HEK293 (cell line): Measurements from ENCODE around the gene LNPEP.

Source experiments
- HOXA7 ChIP-seq: sonication (generic); formaldehyde crosslinking; IDR thresholded peaks from 2 replicates; pipeline ENCODE4 v1.8.1; 2022; ENCODE audit warnings: missing genetic modification reagents, borderline replicate concordance
- MZF1 ChIP-seq: fragments of 450-650 bp; formaldehyde crosslinking; IDR thresholded peaks from 2 replicates; pipeline ENCODE4 v1.5.1; 2017; ENCODE audit warnings: missing biosample characterization, missing genetic modification characterization, borderline replicate concordance
- REST ChIP-seq: fragments of 450-650 bp; formaldehyde crosslinking; IDR thresholded peaks from 2 replicates; pipeline ENCODE4 v1.5.1; 2016; ENCODE audit warnings: missing biosample characterization, missing genetic modification characterization
- SETDB1 ChIP-seq: IDR thresholded peaks from one replicate; pipeline ENCODE4 v1.6.1; 2017; ENCODE audit warnings: mild to moderate bottlenecking, low read length, moderate library complexity, mixed read lengths; ENCODE audit not compliant: insufficient read length
- ZBTB17 ChIP-seq: fragments of 450-650 bp; formaldehyde crosslinking; IDR thresholded peaks from 2 replicates; pipeline ENCODE4 v1.5.1; 2016; ENCODE audit warnings: missing biosample characterization, missing genetic modification characterization
- ZNF138 ChIP-seq: fragments of 450-650 bp; formaldehyde crosslinking; IDR thresholded peaks from 2 replicates; pipeline ENCODE4 v1.5.1; 2016; ENCODE audit warnings: missing biosample characterization, missing genetic modification characterization, borderline replicate concordance
- ZNF274 ChIP-seq, 2 experiments: fragments of 200-500 bp in 1 of 2; fragments of 450-650 bp in 1 of 2; sonication (Bioruptor generic) in 1 of 2; formaldehyde crosslinking in 1 of 2; IDR thresholded peaks; 2 replicates each; pipeline versions ENCODE4 v1.5.1 to v1.6.1; 2014 to 2016; ENCODE audit warnings: borderline replicate concordance in 1 of 2, inconsistent platforms in 1 of 2, low read length in 1 of 2, missing biosample characterization in 1 of 2, missing genetic modification characterization in 1 of 2
- ZNF48 ChIP-seq: fragments of 450-650 bp; formaldehyde crosslinking; IDR thresholded peaks from 2 replicates; pipeline ENCODE4 v1.5.1; 2016; ENCODE audit warnings: missing biosample characterization, missing genetic modification characterization
- ZNF658 ChIP-seq: fragments of 450-650 bp; formaldehyde crosslinking; IDR thresholded peaks from 2 replicates; pipeline ENCODE4; 2016; ENCODE audit warnings: missing biosample characterization, missing genetic modification characterization
- ZNF837 ChIP-seq: fragments of 450-650 bp; formaldehyde crosslinking; IDR thresholded peaks from 2 replicates; pipeline ENCODE4 v1.5.1; 2016; ENCODE audit warnings: missing biosample characterization, missing genetic modification characterization
- TF ChIP-seq, protein P1 (sequence below): fragments of 450-650 bp; formaldehyde crosslinking; IDR thresholded peaks from 2 replicates; pipeline ENCODE4 v1.5.1; 2016; ENCODE audit warnings: missing biosample characterization, missing genetic modification characterization
- TF ChIP-seq, protein P2 (sequence below): fragments of 450-650 bp; formaldehyde crosslinking; IDR thresholded peaks from 2 replicates; pipeline ENCODE4 v1.5.1; 2016; ENCODE audit warnings: missing biosample characterization, missing genetic modification characterization
- TF ChIP-seq, protein P3 (sequence below): fragments of 450-650 bp; formaldehyde crosslinking; IDR thresholded peaks from 2 replicates; pipeline ENCODE4 v1.5.1; 2016; ENCODE audit warnings: missing biosample characterization, missing genetic modification characterization, low read depth

DNA sequence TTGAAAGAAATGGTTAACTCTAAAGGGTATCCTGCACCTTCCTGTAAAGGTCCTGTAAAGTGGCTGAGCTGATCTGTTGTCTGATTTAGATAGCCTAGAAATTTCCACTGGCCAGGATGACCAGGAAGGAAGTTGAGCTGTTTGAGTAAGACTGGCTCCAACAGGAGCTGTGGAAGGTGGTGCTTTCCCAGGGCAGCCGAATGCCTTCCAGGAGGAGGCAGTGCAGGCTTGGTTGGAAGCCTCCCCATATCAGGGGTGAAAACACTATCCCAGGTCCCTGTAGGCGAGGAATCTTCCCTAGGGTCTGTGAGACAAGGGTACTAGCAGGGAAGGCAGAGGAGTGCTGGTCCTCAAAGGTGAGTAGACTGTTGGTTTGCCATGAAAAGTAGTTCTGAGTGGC lies 108.2 kb downstream of the LNPEP start:
- TF ChIP-seq SETDB1 (no peak), ZNF658 (tag by site-specific recombination) (no peak), REST (tag by site-specific recombination) (no peak), ZNF48 (tag by site-specific recombination) (no peak), ZNF138 (tag by site-specific recombination) (no peak), MZF1 (no peak), ZNF837 (tag by site-specific recombination) (no peak), ZBTB17 (tag by site-specific recombination) (no peak), HOXA7 (no peak), ZNF274 (IDR thresholded peaks at IDR 0.05; ENCODE audit: low read length) (no peak), ZNF274 (tag by site-specific recombination; IDR thresholded peaks at IDR 0.05; ENCODE audit: borderline replicate concordance) (no peak)
- TF ChIP-seq, protein P1, sequence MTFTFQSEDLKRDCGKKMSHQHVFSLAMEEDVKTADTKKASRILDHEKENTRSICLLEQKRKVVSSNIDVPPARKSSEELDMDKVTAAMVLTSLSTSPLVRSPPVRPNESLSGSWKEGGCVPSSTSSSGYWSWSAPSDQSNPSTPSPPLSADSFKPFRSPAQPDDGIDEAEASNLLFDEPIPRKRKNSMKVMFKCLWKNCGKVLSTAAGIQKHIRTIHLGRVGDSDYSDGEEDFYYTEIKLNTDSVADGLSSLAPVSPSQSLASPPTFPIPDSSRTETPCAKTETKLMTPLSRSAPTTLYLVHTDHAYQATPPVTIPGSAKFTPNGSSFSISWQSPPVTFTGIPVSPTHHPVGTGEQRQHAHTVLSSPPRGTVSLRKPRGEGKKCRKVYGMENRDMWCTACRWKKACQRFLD = no peak
- TF ChIP-seq, protein P2, sequence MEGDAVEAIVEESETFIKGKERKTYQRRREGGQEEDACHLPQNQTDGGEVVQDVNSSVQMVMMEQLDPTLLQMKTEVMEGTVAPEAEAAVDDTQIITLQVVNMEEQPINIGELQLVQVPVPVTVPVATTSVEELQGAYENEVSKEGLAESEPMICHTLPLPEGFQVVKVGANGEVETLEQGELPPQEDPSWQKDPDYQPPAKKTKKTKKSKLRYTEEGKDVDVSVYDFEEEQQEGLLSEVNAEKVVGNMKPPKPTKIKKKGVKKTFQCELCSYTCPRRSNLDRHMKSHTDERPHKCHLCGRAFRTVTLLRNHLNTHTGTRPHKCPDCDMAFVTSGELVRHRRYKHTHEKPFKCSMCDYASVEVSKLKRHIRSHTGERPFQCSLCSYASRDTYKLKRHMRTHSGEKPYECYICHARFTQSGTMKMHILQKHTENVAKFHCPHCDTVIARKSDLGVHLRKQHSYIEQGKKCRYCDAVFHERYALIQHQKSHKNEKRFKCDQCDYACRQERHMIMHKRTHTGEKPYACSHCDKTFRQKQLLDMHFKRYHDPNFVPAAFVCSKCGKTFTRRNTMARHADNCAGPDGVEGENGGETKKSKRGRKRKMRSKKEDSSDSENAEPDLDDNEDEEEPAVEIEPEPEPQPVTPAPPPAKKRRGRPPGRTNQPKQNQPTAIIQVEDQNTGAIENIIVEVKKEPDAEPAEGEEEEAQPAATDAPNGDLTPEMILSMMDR (tag by site-specific recombination) = no peak
- TF ChIP-seq, protein P3, sequence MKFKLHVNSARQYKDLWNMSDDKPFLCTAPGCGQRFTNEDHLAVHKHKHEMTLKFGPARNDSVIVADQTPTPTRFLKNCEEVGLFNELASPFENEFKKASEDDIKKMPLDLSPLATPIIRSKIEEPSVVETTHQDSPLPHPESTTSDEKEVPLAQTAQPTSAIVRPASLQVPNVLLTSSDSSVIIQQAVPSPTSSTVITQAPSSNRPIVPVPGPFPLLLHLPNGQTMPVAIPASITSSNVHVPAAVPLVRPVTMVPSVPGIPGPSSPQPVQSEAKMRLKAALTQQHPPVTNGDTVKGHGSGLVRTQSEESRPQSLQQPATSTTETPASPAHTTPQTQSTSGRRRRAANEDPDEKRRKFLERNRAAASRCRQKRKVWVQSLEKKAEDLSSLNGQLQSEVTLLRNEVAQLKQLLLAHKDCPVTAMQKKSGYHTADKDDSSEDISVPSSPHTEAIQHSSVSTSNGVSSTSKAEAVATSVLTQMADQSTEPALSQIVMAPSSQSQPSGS (tag by site-specific recombination) = no peak
